ENCODE data around the gene PSMB3.

Gene PSMB3

DNA sequence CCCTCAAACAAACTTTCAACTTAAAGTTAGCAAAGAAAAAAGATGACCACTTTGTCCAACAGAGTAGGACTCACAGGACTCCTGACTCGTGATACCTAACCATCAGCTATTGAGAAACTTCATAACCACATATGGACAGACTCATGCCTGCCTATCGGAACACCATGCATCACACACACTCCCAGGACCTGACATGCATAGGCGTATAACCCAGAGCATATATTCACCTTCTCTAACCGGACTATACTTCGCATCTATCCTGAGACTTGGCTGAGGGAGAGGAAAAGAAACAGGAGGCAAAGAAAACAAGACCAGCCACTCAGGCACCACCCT, 44.6 kb downstream of the PSMB3 start:
- no peak for DNase-seq (ENCODE audit: low spot score)

DNA sequence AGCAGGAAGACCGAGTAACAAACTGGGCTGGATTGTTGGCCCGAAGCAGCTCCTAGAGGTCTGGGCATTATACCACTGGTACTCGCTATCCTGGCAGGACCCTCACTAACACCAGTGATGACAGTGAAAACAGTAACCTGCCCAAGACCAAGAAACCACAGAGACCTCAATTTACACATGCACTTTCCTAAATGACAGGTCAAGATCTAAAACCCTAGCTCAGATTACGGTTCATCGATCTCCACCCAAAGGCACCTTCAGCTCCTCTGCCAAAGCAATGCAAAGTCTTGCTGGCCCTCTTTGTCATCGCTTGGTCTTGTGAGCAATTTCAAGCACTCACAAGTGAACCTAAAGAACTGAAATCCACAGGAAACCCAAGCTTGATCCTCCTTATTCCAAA, 45.3 kb downstream of the PSMB3 start:
- DNase-seq (ENCODE audit: low spot score): no peak

DNA sequence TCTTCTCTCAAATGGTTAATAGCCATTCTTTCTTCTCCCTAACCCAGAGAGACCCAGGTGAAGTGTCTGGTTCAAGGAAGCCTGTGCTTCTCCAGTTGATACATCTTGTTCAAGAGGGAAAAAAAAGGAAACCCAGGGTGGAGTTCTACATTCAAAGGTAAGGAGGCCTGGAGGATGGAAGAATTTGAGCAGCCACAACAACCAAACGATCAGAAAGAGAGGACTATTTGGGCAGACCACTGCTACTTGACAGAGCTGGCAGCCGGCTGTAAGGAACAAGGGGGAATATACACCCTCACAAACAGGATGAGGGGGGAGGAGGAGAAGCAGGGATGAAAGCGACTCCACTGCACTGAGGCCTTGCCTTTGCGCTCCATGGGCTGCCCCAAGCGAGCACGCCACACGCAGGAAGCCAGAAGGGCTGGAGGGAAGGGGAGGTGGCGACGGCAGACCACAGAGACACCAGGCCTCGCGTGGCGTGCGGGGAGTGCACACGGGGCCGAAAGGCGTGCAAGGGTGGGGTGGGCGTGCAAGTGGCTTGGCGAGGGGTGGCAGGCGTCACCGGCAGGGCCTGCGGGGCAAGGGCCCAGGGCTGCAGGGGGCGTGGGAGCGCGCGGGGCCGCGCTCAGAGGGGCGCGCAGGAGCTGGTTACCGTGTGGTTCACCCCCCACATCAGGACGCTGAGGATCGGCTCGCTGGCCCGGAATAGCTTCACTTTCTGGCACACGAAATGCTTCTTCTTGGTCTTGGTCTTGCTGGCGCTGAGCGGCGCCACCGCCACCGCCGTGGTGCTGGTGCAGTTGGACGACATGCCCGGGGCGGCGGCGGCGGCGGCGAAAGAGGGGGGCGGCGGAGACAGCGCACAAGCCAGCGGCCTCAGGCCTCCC, 46.3 kb downstream of the PSMB3 start:
- DNase-seq (ENCODE audit: low spot score): peak; percentile 45

DNA sequence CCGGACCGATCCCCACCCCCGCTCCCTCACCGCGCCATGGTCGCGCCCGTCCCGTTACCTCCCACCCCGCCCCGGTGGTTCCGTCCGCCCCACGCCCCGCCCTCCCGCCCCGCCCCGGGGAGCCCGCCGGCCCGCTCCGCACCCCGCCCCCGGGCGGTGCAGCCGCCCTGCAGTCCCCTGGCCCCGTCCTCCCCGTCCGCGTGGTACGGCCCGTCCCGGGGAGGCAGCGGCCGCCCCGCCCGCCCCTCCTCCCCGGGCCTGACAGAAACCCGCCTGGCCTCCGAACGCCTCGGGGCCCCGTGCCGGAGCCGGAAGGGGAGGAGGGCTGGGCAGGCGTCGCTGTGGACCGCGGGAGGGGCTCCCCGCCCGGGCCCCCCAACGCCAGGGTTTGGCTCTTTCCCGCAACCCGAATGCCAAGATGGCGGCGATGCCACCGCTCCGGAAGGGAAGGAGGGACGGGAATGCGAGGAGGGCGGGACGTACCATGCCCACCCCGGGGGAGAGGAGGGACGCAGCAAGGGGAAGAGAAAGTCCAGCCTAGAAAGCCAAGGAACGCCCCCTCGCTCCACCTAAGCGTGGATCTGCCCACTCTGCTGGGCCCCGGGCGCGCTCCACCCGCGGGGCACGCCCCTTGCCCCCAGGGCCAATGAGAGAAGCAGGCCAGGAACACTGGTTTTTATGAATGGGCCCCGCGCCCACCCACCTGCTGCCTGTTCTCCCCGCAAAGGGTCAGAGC, 47.1 kb downstream of the PSMB3 start, which contains the start of gene PIP4K2B:
TSS of gene PIP4K2B (minus strand) at position 56 of the 736 bp plus-strand sequence. CDS start 132 bp downstream, outside the sequence.
- DNase-seq (ENCODE audit: low spot score): peak; percentile 95

DNA sequence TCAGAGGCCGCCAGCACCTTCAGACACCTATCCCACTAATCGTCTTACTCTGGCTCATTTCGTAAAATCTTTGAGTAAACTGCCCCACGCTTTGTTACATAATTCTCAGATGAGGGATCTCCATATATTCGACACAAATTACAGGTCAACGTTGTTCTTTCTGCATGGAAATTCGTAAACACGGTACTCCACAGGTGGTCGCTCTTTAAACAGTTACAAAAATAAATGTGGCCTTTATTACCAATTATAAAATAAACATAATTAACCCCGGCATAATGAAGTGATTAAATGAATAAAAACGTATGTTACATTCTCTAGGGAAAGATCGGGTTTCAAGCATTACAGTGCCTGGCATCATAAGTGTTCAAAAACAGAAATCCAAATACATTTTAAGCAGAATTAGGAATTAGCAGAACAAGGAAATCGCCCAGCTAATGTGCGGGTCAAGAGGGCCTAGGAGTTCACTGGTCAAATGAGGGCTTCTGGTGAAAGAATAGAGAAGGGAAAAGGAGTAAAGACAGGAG, 47.8 kb downstream of the PSMB3 start:
- no peak for DNase-seq (ENCODE audit: low spot score)

DNA sequence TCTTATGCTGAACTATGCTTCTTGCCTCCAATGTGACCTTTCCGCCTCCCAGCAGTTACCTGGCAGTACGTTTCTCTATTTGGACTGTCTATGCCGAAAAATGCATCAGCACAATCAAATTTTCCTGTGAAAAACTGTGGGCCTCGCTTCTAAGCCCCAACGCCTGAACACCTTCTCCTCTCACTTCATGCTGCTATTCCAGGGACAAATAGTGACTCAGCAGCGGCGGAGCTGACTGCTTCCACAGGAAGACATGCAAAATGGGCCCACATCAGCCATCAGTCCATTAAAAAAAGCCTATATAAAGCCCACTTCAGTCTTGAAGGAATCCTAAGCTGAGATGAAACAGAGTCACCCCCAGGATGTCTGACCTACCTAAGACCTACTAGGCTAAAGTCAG, 57.3 kb downstream of the PSMB3 start:
- no peak for DNase-seq (ENCODE audit: low spot score)

All from pons (tissue), 1 donor.